Adrenal gland (tissue), 12 donors: Measurements from ENCODE around the gene APMAP. TPM values are rescaled to one million over a fixed set of nuclear protein-coding genes. Genes with fewer than 3 reads are reported as not detected.
"Not testable (repeated sequence)": the region's sequence is repeated elsewhere in the genome, so short reads cannot be mapped to it uniquely, and the experiment has no call there.

Experiments used
- DNase-seq, 7 donors: peaks; one replicate each; pipeline ENCODE4 v3.0.0-alpha.2; 2019 to 2020
- H3K27ac ChIP-seq, 5 donors: fragments of 200-600 bp; sonication (generic) in 4 of 5; 1 replicate in 3 of 5; 2 replicates in 2 of 5; pipeline versions ENCODE4 v1.5.1 to v1.8.0; 2016 to 2020; ENCODE audit warnings: mild to moderate bottlenecking in 1 of 5
- H3K27me3 ChIP-seq: fragments of 200-600 bp; 2 replicates; pipeline ENCODE4 v1.8.0; 2021
- H3K36me3 ChIP-seq, 2 donors: fragments of 200-600 bp; replicated peaks in 1 of 2; 1 replicate in 1 of 2; 2 replicates in 1 of 2; pipeline versions ENCODE4 v1.5.1 to v1.8.0; 2018 to 2022
- H3K4me1 ChIP-seq, 2 donors: fragments of 200-600 bp; replicated peaks in 1 of 2; 1 replicate in 1 of 2; 2 replicates in 1 of 2; pipeline versions ENCODE4 v1.5.1 to v1.8.0; 2018 to 2021
- H3K4me3 ChIP-seq, 4 donors: fragments of 200-600 bp; sonication (generic) in 3 of 4; one replicate each; pipeline ENCODE4 v1.5.1; 2016 to 2018
- H3K9me3 ChIP-seq, 3 donors: fragments of 200-600 bp; sonication (generic) in 1 of 3; replicated peaks in 1 of 3; 1 replicate in 2 of 3; 2 replicates in 1 of 3; pipeline versions ENCODE4 v1.5.1 to v1.8.0; 2016 to 2021
- CTCF ChIP-seq, 6 experiments: fragments of 450-650 bp in 4 of 6; fragments of 200-600 bp in 2 of 6; sonication (generic) in 1 of 6; IDR thresholded peaks; 1 replicate in 5 of 6; 2 replicates in 1 of 6; pipeline versions ENCODE4 v1.5.1 to v1.8.0; 2016 to 2021; ENCODE audit warnings: antibody characterized with exemption in 6 of 6, mild to moderate bottlenecking in 2 of 6, moderate library complexity in 1 of 6
- POLR2A ChIP-seq, 2 donors: fragments of 450-650 bp; IDR thresholded peaks; one replicate each; pipeline ENCODE4 v1.6.1; 2017; ENCODE audit warnings: antibody characterized with exemption in 2 of 2, mild to moderate bottlenecking in 2 of 2, moderate library complexity in 1 of 2
- WGBS, 4 donors: extraction: QIAGEN DNeasy Blood & Tissue Kit in 2 of 4; methylation state at CpG; one replicate each; pipeline versions ENCODE4 v1.1.5 to v1.1.7; 2013 to 2017; 5-methylcytosine and 5-hydroxymethylcytosine counted together
- intact Hi-C, 2 donors: fragments of 100-400 bp; cut with DNase I; formaldehyde crosslinking; loops; one replicate each; pipeline versions ENCODE4 v1.14.1 to v1.15.0; 2022 to 2023
- polyA plus RNA-seq, 3 donors: library from polyadenylated mRNA; stranded (reverse); fragments of 200-250 nt in 2 of 3; fragments of 350-450 nt in 1 of 3; fragmentation: Illumina TruSeq in 1 of 3; extraction: RNeasy Lipid Tissue Mini Kit (QIAGEN cat#74804) in 1 of 3; gene quantifications; one replicate each; pipeline ENCODE4 v1.2.3, GENCODE V29; 2013 to 2014
- total RNA-seq, 9 donors: library from RNA; depleted of rRNA in 4 of 9; stranded (reverse); fragments of >200 nt in 4 of 9; fragments of 120-200 nt in 1 of 9; fragmentation: NEBNext Ultra II Directional in 1 of 9; extraction: Animal tissue kit (Norgen Biotek cat#: 25700) in 1 of 9; gene quantifications; one replicate each; pipeline versions ENCODE4 v1.1.0 to v1.2.4, GENCODE V29; 2013 to 2023
- donor health status: healthy with polysubstance abuse.
- donor health status: Bipolar disorder and iron deficiency.
- donor health status: DM: yes; HTN: yes; CAD: no.
- donor health status: DM: no; HTN: no; CAD: no.
- donor health status: DM: no; HTN: no; CAD: no.
- donor health status: DM: yes; HTN: yes; CAD: no.

APMAP gene
- total and polyA plus RNA-seq, 12 donors = 30.3 to 110 (median 69.7) TPM

DNA sequence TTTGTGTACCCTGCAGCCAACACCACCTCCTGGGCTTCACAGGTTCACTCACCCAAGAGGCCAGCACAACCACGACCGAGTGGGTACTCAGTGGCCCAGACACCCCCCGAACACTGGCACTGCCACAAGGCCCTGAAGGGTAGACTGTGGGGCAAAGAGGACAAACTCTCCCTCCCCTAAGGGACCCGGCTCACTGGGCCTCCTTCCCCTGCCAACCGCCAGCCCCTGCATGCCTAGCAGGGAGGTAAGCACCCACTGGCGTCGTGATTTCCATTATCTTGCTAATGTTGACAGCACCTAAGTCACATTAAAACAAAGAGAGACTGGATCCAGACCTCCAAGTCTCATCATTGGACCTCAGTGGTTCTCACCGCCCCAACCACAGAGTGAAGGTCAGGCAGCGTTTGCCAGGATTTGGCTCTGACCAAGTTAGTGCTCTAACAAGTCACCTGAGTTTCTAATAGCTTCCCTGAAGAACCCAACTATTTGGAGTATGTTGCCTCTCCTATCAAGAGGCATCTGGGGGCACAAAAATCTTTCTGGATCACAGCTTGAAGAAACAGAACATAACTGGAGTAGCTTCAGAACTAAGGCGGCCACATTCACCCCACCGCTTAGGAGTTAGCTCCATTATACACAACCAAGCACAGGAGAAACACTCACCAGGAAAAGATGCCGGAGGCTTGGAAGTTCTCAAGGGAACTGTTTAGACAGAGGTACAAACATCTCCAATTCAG, 14.0 kb upstream of the APMAP start:
- Histone ChIP-seq H3K9me3 (no peaks in the 10 kb centered on the region), H3K4me3 (no peak overlapping the region), H3K27me3 (no peaks in the 10 kb centered on the region), H3K4me1 (no peaks in the 10 kb centered on the region), H3K36me3 (peaks cover 0 to 18% of the 10 kb centered on the region in 2 donors), H3K27ac (no peak overlapping the region)
- WGBS, 4 donors = 84 to 96% (median 90%) methylated on average over 8 to 12 of the region's 12 CpGs
- intact Hi-C loops = no loop called here
- TF ChIP-seq POLR2A (IDR thresholded peaks at IDR 0.05) = no peak
- TF ChIP-seq CTCF (IDR thresholded peaks at IDR 0.05) = no peak
- DNase-seq = peak in 2 of 7 donors; percentile 7 to 28

DNA sequence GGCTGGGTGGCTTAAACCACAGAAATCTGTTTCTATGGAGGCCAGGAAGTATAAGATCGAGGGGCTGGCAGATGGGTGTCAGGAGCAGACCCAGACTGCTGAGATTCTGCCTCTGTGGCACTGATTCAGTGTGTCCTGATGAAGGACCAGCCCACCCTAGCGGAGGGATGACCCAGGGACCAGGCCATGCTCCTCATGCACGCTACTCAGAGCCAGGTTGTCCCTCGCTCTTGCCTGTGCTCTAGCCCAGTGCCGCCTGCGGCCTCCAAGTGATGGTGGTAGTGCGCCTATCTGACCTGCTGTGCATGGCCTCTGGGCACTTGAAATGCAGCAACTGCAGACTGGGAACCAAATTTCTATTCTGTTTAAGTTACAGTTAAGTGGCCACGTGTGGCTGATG, 13.1 kb upstream of the APMAP start:
- intact Hi-C loops = no loop called here
- WGBS, 4 donors = 77 to 94% (median 92%) methylated on average over 5 to 8 of the region's 8 CpGs
- Histone ChIP-seq H3K27me3 (no peaks in the 10 kb centered on the region), H3K4me3 (no peak overlapping the region), H3K27ac (no peak overlapping the region), H3K9me3 (no peaks in the 10 kb centered on the region), H3K36me3 (peaks cover 0 to 16% of the 10 kb centered on the region in 2 donors), H3K4me1 (peaks cover 0 to 2% of the 10 kb centered on the region in 2 donors)
- DNase-seq = peak in 2 of 7 donors; percentile 7 to 27
- TF ChIP-seq POLR2A (IDR thresholded peaks at IDR 0.05) (no peak), CTCF (IDR thresholded peaks at IDR 0.05) (no peak)

GRCh38 chr20:25005220-25005619, 12.7 kb upstream of the APMAP start:
- intact Hi-C loops = no loop called here
- H3K27ac ChIP-seq = no peak overlapping the region
- TF ChIP-seq CTCF (IDR thresholded peaks at IDR 0.05) = no peak
- no peak for TF ChIP-seq POLR2A (IDR thresholded peaks at IDR 0.05)
- no peaks in the 10 kb centered on the region for H3K27me3 ChIP-seq
- H3K36me3 ChIP-seq = peaks cover 0 to 16% of the 10 kb centered on the region in 2 donors
- WGBS, 4 donors = 86 to 97% (median 89%) methylated on average over 2 of the region's 2 CpGs
- no peak overlapping the region for H3K4me3 ChIP-seq
- H3K9me3 ChIP-seq = no peaks in the 10 kb centered on the region
- H3K4me1 ChIP-seq = peaks cover 0 to 5% of the 10 kb centered on the region in 2 donors
- peak in 3 of 7 donors; percentile 7 to 46 (median 9) for DNase-seq

GRCh38 chr20:25003002-25003401, 10.5 kb upstream of the APMAP start:
- Histone ChIP-seq H3K27me3 (no peaks in the 10 kb centered on the region), H3K27ac (no peak overlapping the region), H3K36me3 (peaks cover 0 to 15% of the 10 kb centered on the region in 2 donors), H3K4me1 (peaks cover 0 to 5% of the 10 kb centered on the region in 2 donors), H3K4me3 (no peak overlapping the region), H3K9me3 (no peaks in the 10 kb centered on the region)
- TF ChIP-seq CTCF (IDR thresholded peaks at IDR 0.05) = no peak
- TF ChIP-seq POLR2A (IDR thresholded peaks at IDR 0.05) = no peak
- no peak for DNase-seq
- intact Hi-C loops = no loop called here
- 96 to 100% (median 98%) methylated on average over 1 of the region's 1 CpG for WGBS, 4 donors

DNA sequence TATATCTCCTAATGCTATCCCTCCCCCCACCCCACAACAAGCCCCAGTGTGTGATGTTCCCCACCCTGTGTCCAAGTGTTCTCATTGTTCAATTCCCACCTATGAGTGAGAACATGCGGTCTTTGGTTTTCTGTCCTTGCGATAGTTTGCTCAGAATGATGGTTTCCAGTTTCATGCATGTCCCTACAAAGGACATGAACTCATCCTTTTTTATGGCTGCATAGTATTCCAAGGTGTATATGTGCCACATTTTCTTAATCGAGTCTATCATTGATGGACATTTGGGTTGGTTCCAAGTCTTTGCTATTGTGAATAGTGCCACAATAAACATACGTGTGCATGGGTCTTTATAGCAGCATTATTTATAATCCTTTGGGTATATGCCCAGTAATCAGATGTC, 8.8 kb upstream of the APMAP start:
- H3K27ac ChIP-seq, H3K4me1 ChIP-seq: not testable (repeated sequence)

More for the DNA sequence above, 8.8 kb upstream of the APMAP start:
- 93 to 94% (median 94%) methylated on average over 4 of the region's 4 CpGs for WGBS, 4 donors
- H3K4me3 ChIP-seq, DNase-seq, H3K36me3 ChIP-seq, intact Hi-C loops, H3K9me3 ChIP-seq, H3K27me3 ChIP-seq: not testable (repeated sequence)
